HS-27A (cell line): ENCODE results near the gene EXOSC6.
"Not testable (repeated sequence)": the region's sequence is repeated elsewhere in the genome, so short reads cannot be mapped to it uniquely, and the experiment has no call there.

ENCODE experiments used
- DNase-seq: peaks from one replicate; pipeline ENCODE4 v3.0.0-alpha.2; 2012; ENCODE audit warnings: low read depth, missing footprints

Gene EXOSC6

DNA sequence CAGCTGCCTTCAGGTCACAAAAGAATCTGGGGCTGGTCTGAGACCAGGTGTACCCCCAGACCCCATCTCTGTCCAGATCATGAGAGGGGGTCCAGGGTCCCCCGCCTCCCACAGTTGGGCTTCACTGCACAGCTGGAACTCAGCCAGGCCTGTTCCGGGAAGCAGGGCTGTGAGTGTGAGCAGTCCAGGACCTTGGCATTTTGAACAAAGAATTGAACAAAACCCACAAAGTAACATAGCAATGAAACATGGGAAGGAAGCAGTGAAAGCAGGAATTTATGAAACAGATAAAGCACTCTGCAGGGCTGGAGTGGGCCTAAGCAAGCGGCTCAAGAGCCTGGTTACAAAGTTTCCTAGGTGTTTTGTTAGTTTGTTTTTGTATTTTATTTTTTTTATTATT lies 53.1 kb downstream of the EXOSC6 start:
- not testable (repeated sequence) for DNase-seq

- not testable (repeated sequence) for DNase-seq
Measured at GRCh38 chr16:70198230-70198629, 53.5 kb downstream of the EXOSC6 start.

DNA sequence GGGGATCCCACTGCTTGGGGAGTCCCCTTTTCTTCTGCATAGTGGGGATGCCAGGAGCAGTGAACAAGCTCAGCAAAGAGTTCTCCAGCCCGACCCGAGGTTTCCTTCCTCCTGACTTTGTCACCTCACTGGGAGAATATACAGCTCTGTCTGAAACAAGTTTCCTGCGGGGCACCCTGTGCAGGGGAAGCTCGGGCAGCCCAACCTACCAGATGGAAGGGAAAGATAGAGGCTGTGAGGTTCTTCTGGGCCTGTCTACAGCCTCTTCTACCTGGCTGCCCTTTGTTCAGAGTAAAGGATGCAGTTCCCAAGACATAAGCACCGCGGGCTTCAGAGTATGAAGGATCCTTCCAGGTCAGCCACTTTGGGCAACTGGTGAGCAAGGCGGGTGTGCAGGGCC lies 54.1 kb downstream of the EXOSC6 start:
- not testable (repeated sequence) for DNase-seq
